HG03354 (cell line): ENCODE results near the gene VSIR.

Experiments used
- ATAC-seq: cut with Tn5 transposase; IDR thresholded peaks from one replicate; pipeline ENCODE4 v1.9.1; 2021; ENCODE audit warnings: mild to moderate bottlenecking; ENCODE audit not compliant: unreplicated experiment, poor library complexity, severe bottlenecking

The VSIR gene

GRCh38 chr10:71751515-71752224 is 21.6 kb downstream of the VSIR start:
- ATAC-seq: no peak

- ATAC-seq: no peak
These were observed 22.3 kb downstream of the VSIR start for GRCh38 chr10:71750986-71751385.

GRCh38 chr10:71750124-71750841 is 23.0 kb downstream of the VSIR start:
- ATAC-seq: no peak

GRCh38 chr10:71749396-71749795 is 23.9 kb downstream of the VSIR start:
- no peak for ATAC-seq

- ATAC-seq: peak; percentile 69
These were observed 24.6 kb downstream of the VSIR start for GRCh38 chr10:71748671-71749191.

GRCh38 chr10:71747551-71748523 is 25.5 kb downstream of the VSIR start:
- ATAC-seq: no peak

GRCh38 chr10:71747039-71747531 is 26.2 kb downstream of the VSIR start:
- ATAC-seq: no peak

GRCh38 chr10:71746344-71747037 is 26.8 kb downstream of the VSIR start:
- no peak for ATAC-seq

- ATAC-seq: no peak
These were observed 27.6 kb downstream of the VSIR start for GRCh38 chr10:71745664-71746250.

- ATAC-seq: no peak
These were observed 28.2 kb downstream of the VSIR start for GRCh38 chr10:71744897-71745663.

GRCh38 chr10:71743866-71744265 is 29.5 kb downstream of the VSIR start:
- ATAC-seq: no peak

GRCh38 chr10:71743089-71743838 is 30.1 kb downstream of the VSIR start:
- ATAC-seq: no peak

GRCh38 chr10:71742301-71743088 is 30.8 kb downstream of the VSIR start:
- ATAC-seq: no peak

- ATAC-seq: no peak
These were observed 31.6 kb downstream of the VSIR start for GRCh38 chr10:71741671-71742070.

GRCh38 chr10:71741029-71741428 is 32.3 kb downstream of the VSIR start:
- no peak for ATAC-seq

- no peak for ATAC-seq
These were observed 33.2 kb downstream of the VSIR start for GRCh38 chr10:71740069-71740653.
